Caco-2 (cell line): Measurements from ENCODE around the gene DDX54. TPM values are rescaled to one million over a fixed set of nuclear protein-coding genes. Genes with fewer than 3 reads are reported as not detected.

Experiments used
- BruUV-seq: library from RNA; stranded (reverse); fragments of 400-500 nt; replicated peaks from 2 replicates; lab custom pipeline; 2021; lab: Mats Ljungman, UMichigan
- CTCF ChIA-PET: fragments of 300-600 bp; sonication (Branson Sonifier 250); formaldehyde crosslinking; loops from one replicate; lab custom pipeline; 2022; ENCODE audit warnings: antibody characterized with exemption; lab: Charles Lee
- POLR2A ChIA-PET: fragments of 300-600 bp; sonication (Branson Sonifier 250); formaldehyde crosslinking; loops from one replicate; lab custom pipeline; 2022; ENCODE audit warnings: antibody characterized with exemption; lab: Charles Lee
- DNase-seq, 2 experiments: peaks; one replicate each; pipeline versions ENCODE4 v3.0.0 to v3.0.0-alpha.2; 2020 to 2022
- H3K27me3 ChIP-seq: replicated peaks from 2 replicates; pipeline ENCODE4 v1.6.0; 2011; ENCODE audit warnings: low read length; ENCODE audit not compliant: control insufficient read depth, insufficient read depth
- H3K36me3 ChIP-seq: 2 replicates; pipeline ENCODE4 v1.5.1; 2011; ENCODE audit warnings: low read length; ENCODE audit not compliant: control insufficient read depth, insufficient read depth
- H3K4me1 ChIP-seq: fragments of 250-450 bp; sonication (Bioruptor Pico); 2 replicates; pipeline ENCODE4 v1.5.1; 2020; ENCODE audit warnings: mild to moderate bottlenecking
- H3K4me3 ChIP-seq: 2 replicates; pipeline ENCODE4 v1.5.1; 2011; ENCODE audit warnings: low read depth, mild to moderate bottlenecking, control low read depth, low read length
- H3K9me3 ChIP-seq: fragments of 250-450 bp; sonication (Bioruptor Pico); 2 replicates; pipeline ENCODE4 v1.5.1; 2020; ENCODE audit warnings: mild to moderate bottlenecking, moderate library complexity
- H3K27ac Mint-ChIP-seq: one replicate; pipeline ENCODE4 v1.8.0; 2022; ENCODE audit warnings: mixed read lengths; ENCODE audit not compliant: unreplicated experiment
- H3K27me3 Mint-ChIP-seq: one replicate; pipeline ENCODE4 v1.8.0; 2022; ENCODE audit warnings: mixed read lengths; ENCODE audit not compliant: insufficient read depth, unreplicated experiment
- H3K36me3 Mint-ChIP-seq: one replicate; pipeline ENCODE4 v1.8.0; 2022; ENCODE audit warnings: mild to moderate bottlenecking, mixed read lengths; ENCODE audit not compliant: insufficient read depth, unreplicated experiment
- H3K4me1 Mint-ChIP-seq: one replicate; pipeline ENCODE4 v1.8.0; 2022; ENCODE audit warnings: low read depth, mixed read lengths; ENCODE audit not compliant: unreplicated experiment
- H3K4me3 Mint-ChIP-seq: one replicate; pipeline ENCODE4 v1.8.0; 2022; ENCODE audit warnings: mild to moderate bottlenecking, moderate library complexity, mixed read lengths; ENCODE audit not compliant: unreplicated experiment
- H3K9me3 Mint-ChIP-seq: one replicate; pipeline ENCODE4 v1.8.0; 2022; ENCODE audit warnings: mixed read lengths; ENCODE audit not compliant: unreplicated experiment
- CTCF ChIP-seq, 2 experiments: fragments of 200-600 bp in 1 of 2; IDR thresholded peaks; 1 replicate in 1 of 2; 2 replicates in 1 of 2; pipeline versions ENCODE4 v1.5.1 to v1.8.0; 2011 to 2022; ENCODE audit warnings: antibody characterized with exemption in 1 of 2, control low read depth in 1 of 2, inconsistent platforms in 1 of 2, low read depth in 1 of 2, low read length in 1 of 2, mild to moderate bottlenecking in 1 of 2, moderate library complexity in 1 of 2; ENCODE audit not compliant: insufficient read depth in 1 of 2, severe bottlenecking in 1 of 2, unreplicated experiment in 1 of 2
- intact Hi-C: fragments of 100-400 bp; cut with micrococcal nuclease; formaldehyde crosslinking; loops from one replicate; pipeline ENCODE4 v1.10.0; 2022; ENCODE audit not compliant: unreplicated experiment
- total RNA-seq: library from RNA; stranded (reverse); gene quantifications from 2 replicates; pipeline ENCODE4 v1.2.3, GENCODE V29; 2022

The DDX54 gene
- total RNA-seq, 1 experiment from 2014 or later, result 110 TPM

DNA sequence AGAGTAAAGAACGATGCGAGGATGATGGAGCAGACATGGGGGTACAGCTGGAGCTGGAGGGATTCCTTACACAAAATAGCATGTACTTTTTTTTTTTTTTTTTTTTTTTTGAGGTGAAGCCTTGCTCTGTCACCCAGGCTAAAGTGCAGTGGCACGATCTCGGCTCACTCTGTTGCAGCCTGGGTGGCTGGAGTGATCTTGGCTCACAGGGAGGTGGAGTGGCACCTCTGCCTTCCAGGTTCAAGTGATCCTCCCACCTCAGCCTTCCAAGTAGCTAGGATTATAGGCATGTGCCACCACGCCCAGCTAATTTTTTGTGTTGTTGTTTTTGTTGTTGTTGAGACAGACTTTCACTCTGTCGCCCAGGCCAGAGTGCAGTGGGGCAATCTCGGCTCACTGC lies 44.6 kb downstream of the DDX54 start:
- Histone ChIP-seq H3K36me3 (no peaks in the 10 kb centered on the region), H3K4me3 (no peak overlapping the region), H3K9me3 (no peaks in the 10 kb centered on the region), H3K27me3 (no peaks in the 10 kb centered on the region), H3K4me1 (no peaks in the 10 kb centered on the region; the same call in 1 of the 2 replicates)
- TF ChIP-seq CTCF (IDR thresholded peaks at IDR 0.05; ENCODE audit: insufficient read depth in 1 of 2, low read depth in 1 of 2, low read length in 1 of 2, severe bottlenecking in 1 of 2, unreplicated experiment in 1 of 2), result no peak
- no peak overlapping the region for H3K27ac Mint-ChIP-seq
- no TSS peak for BruUV-seq
- no peak overlapping the region for H3K4me3 Mint-ChIP-seq
- no peaks in the 10 kb centered on the region for H3K4me1 Mint-ChIP-seq
- no peaks in the 10 kb centered on the region for H3K36me3 Mint-ChIP-seq
- no peak for DNase-seq
- intact Hi-C loops, result no loop called here
- POLR2A ChIA-PET, result no interaction called here
- CTCF ChIA-PET, result interaction anchor here (0.7 kb wide), 1 partner anchor 284 kb away, joined by 12 read pairs; no protein-coding TSS in a partner anchor
- H3K9me3 Mint-ChIP-seq, result no peaks in the 10 kb centered on the region
- no peaks in the 10 kb centered on the region for H3K27me3 Mint-ChIP-seq

- TF ChIP-seq CTCF (IDR thresholded peaks at IDR 0.05; ENCODE audit: insufficient read depth in 1 of 2, low read depth in 1 of 2, low read length in 1 of 2, severe bottlenecking in 1 of 2, unreplicated experiment in 1 of 2), result no peak
- Mint-ChIP-seq H3K27ac (no peak overlapping the region), H3K4me1 (no peaks in the 10 kb centered on the region), H3K27me3 (no peaks in the 10 kb centered on the region), H3K36me3 (no peaks in the 10 kb centered on the region), H3K9me3 (no peaks in the 10 kb centered on the region), H3K4me3 (no peak overlapping the region)
- intact Hi-C loops, result no loop called here
- Histone ChIP-seq H3K27me3 (no peaks in the 10 kb centered on the region), H3K9me3 (no peaks in the 10 kb centered on the region), H3K4me1 (no peaks in the 10 kb centered on the region; the same call in 1 of the 2 replicates), H3K36me3 (no peaks in the 10 kb centered on the region), H3K4me3 (no peak overlapping the region)
- no TSS peak for BruUV-seq
- ChIA-PET POLR2A (no interaction called here), CTCF (interaction anchor here (0.5 kb wide), 2 partner anchors 35 to 73 kb away, joined by 3 read pairs; no protein-coding TSS in a partner anchor)
- DNase-seq, result no peak
These were observed 46.5 kb downstream of the DDX54 start for GRCh38 chr12:113138826-113139225.

- ChIA-PET CTCF (interaction anchor here (0.5 kb wide), 1 partner anchor 34 kb away, joined by 3 read pairs; no protein-coding TSS in a partner anchor), POLR2A (no interaction called here)
- no peaks in the 10 kb centered on the region for H3K27me3 ChIP-seq
- DNase-seq, result no peak
- no peak overlapping the region for H3K4me3 ChIP-seq
- no peaks in the 10 kb centered on the region for H3K36me3 ChIP-seq
- H3K9me3 ChIP-seq, result no peaks in the 10 kb centered on the region
- Mint-ChIP-seq H3K4me1 (no peaks in the 10 kb centered on the region), H3K36me3 (no peaks in the 10 kb centered on the region), H3K27ac (no peak overlapping the region), H3K9me3 (no peaks in the 10 kb centered on the region), H3K4me3 (no peak overlapping the region), H3K27me3 (no peaks in the 10 kb centered on the region)
- intact Hi-C loops, result no loop called here
- no TSS peak for BruUV-seq
- TF ChIP-seq CTCF (IDR thresholded peaks at IDR 0.05; ENCODE audit: insufficient read depth in 1 of 2, low read depth in 1 of 2, low read length in 1 of 2, severe bottlenecking in 1 of 2, unreplicated experiment in 1 of 2), result no peak
- no peaks in the 10 kb centered on the region; the same call in 1 of the 2 replicates for H3K4me1 ChIP-seq
These were observed 47.2 kb downstream of the DDX54 start for GRCh38 chr12:113137861-113138783.
